Activated CD4-positive, alpha-beta T cell treated with anti-CD3 and anti-CD28 coated beads for 1 hour (primary cell): ENCODE results near the gene LCN9.

Experiments
- DNase-seq: peaks from one replicate; pipeline ENCODE4 v3.0.0-alpha.2; 2020

LCN9 gene

DNA sequence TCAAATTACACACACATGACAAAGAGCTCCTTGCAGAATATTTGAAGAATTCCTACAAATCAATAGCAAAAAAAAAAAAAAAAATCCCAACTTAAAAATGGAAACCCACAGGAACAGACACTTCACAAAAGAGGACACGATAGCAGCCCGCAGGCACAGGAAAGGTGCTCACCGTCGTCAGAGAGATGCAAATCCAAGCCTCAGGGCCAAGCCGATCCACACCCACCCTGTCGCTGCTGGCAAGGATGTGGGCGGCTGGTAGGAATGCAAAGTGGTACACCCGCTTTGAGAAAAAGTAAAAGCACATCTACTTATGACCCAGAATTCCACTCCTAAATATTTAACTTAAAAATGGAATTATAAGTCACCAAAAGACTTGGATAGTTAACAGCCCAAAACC lies 10.8 kb downstream of the LCN9 start:
- DNase-seq = no peak

GRCh38 chr9:135674977-135675376 lies 11.9 kb downstream of the LCN9 start:
- no peak for DNase-seq

GRCh38 chr9:135676891-135677290 lies 13.8 kb downstream of the LCN9 start:
- DNase-seq = no peak

- no peak for DNase-seq
These were observed 14.6 kb downstream of the LCN9 start for GRCh38 chr9:135677641-135678168.

DNA sequence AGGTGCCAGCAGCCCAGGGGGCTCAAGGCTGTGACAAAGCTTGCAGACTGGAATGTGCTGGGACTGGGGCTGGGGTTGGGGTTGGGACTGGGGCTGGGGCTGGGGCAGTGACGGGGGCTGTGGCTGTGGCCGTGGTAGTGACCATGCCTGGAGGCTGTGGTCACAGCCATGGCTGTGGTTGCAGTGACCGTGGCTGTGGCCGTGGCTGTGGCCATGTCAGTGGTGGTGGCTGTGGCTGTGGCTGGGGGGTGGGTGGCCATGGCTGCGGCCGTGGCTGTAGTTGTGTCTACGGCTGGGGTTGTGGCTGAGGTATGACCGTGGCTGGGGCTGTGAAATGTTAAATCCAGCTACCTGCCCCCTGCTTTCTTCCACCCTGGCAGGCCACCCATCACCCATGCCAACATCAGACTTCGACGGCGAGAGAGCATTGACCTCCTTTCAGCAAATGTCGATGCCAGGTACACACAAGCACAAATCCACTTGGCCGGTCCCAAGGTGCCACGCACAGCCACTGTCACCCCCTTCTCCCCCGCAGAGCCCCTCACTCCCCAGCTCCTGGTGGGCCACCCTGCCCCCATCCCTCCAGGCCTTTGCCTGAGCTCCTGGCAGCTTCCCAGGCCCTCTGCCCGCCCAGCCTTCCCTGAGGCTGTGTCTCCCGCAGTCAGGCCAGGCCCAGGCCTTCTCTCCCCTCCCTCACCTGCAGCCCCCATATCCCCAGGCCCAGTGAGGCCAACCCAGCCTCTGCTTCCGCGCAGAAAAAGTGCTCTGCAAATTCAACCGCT lies 15.3 kb downstream of the LCN9 start:
- DNase-seq = no peak

- no peak for DNase-seq
These were observed 16.9 kb downstream of the LCN9 start for GRCh38 chr9:135680056-135680455.

DNA sequence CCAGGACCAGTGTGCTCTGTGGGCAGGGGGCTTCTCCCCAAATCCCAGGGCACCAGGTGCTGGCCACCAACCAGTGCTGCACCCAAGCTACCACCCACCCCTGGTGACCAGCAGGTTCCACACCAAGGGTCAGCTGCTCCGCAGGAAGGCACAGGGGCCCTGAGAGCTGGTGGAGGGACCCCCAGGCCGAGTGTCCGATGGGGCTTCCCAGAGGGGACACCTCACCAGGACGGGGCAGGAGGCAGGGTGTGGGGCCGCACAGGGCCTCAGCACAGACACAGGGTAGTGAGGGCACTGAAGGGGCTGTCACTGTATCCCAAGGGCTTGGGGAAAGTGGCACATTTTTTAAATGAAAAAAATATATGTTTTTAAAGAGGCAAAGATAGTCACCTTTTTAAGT lies 18.1 kb downstream of the LCN9 start:
- DNase-seq = no peak

- DNase-seq = no peak
These were observed 20.4 kb downstream of the LCN9 start for GRCh38 chr9:135683401-135684034.

GRCh38 chr9:135684691-135685090 lies 21.6 kb downstream of the LCN9 start:
- DNase-seq = no peak

GRCh38 chr9:135687216-135687615 lies 24.1 kb downstream of the LCN9 start:
- no peak for DNase-seq

DNA sequence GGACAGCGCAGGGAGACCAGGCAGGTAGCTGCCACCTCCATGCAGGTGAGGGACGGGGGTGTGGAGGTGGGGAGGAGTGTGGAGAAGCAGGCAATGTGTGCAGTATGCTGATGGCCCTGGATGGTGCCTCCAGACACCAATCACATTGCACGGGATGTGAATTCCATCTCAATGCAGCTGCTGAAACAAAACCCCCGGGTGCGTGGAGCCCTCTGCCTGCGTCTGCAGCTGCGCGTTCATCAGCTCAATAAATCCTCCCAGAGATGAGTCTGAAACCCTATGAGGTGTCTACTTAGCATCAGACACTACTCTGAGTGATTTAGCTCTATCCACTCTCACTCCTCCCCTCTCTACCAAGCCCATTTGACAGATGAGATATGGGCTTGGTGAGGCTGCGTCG lies 25.9 kb downstream of the LCN9 start:
- DNase-seq = no peak

GRCh38 chr9:135690836-135691570 lies 27.9 kb downstream of the LCN9 start:
- DNase-seq = no peak

DNA sequence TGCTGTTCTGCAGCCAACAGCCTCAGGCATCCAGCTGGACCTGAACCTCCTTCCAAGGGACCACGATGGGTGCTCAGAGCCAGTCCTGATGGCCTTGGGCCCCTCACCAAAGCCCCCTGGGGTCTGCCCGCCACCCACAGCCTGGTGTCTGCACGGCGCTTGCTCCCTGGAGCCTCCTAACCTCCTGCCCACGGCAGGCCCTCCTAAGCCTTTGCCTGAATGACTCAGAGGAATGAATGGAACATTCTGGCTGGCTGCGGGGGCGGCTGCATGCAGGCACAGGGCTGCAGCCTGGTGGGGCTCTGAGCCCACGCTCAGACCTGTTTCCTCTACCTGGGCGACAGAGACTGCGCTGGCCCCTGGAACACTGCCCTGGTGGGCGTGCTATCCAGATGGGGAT lies 29.3 kb downstream of the LCN9 start:
- DNase-seq = no peak

- DNase-seq = no peak
These were observed 30.2 kb downstream of the LCN9 start for GRCh38 chr9:135693265-135693664.

- DNase-seq = no peak
These were observed 30.7 kb downstream of the LCN9 start for GRCh38 chr9:135693771-135694170.

DNA sequence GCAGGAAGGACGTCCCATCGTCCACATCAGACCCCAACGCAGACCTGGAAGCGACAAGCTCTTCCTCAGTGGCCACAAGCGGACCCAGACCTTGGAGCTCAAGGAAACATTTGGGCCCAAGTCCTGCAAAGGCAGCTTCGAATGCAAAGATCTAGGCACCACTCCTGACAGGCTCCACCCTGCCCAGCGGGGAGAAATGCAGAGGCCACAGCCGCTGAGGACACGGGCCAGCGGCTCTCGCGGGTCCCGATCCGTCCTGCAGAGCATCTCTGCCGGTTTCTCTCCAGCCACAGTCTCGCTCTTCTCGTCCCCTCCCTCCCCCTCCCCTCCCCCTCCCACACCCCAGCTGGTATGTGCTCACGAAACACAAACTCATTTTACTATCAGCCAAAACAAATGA lies 31.3 kb downstream of the LCN9 start:
- no peak for DNase-seq

DNA sequence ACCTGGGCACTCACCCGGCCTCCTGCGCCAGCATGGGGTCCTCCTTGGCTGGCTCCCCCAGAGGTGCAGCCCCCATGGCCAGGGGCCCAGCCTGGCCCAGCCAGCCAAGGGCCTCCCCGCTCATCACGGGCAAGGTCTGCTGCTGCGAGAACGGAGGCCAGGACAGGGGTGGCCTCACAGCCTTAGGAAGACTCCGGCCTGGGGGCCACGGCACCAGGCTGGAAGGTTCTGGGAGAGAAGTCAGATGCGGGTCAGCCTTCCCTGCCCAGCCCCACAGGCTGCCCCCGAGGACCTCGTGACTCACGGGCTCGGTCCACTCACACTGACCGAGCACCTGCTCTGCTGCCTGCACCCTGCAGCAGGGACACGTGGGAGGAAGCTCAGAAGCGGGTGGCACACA lies 31.9 kb downstream of the LCN9 start:
- no peak for DNase-seq

DNA sequence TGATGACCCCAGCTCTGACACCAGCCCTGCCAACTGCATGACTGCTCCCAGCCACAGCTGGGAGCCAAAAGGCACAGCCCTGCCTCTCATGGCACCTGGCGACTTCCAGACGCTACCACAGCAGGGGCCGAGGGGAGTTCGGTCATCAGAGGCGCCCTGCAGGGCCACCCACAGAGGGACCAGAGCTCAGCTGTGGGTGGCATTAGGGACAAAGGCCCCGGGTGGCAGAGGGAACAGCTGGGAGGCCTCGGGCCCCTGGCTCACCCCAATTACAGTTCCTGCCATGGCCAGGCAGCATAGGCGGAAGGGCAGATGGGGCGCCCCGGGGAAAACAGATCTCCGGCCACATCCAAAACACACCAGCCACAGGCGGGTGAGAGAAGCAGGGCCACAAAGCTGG lies 32.5 kb downstream of the LCN9 start:
- DNase-seq = no peak

- no peak for DNase-seq
These were observed 33.3 kb downstream of the LCN9 start for GRCh38 chr9:135696446-135696845.

GRCh38 chr9:135697226-135697625 lies 34.1 kb downstream of the LCN9 start:
- no peak for DNase-seq

DNA sequence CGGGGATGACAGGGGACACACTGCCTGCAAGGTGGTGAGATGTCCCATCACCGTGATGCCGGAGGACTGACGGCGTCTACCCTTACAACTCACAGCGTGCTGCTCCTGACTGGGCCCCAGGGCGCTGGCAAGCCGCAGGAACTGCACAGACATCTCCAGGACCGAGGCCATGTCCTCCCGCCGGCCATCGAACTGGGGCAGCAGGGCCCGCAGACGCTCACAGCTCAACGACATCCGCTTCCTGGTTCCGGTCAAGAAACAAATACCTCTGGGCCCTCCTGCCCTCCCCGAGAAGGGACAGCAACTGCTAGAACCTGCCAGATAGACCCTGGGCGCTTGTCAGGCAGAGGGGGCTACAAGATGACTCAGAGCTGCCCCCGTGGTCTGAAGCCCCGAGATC lies 35.1 kb downstream of the LCN9 start:
- DNase-seq = no peak

DNA sequence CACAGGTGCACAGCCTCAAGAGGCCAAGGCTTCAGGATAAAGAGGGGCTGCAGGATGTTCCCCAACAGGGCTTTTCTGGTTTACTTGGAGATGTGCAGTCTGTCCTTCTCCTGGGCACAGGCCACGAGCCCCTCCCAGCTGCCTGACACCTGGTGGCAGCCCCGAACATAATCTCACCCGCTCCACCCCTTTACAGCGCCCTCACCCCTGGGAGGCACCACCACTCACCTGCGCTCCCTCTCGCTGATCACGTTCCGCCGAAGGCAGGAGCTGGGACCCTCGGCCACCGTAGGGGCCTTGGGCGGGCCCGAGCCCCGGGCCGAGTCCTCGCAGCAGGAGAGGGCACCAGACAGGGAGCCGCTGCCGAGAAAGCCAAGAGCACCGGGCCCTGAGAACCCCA lies 35.7 kb downstream of the LCN9 start:
- DNase-seq = no peak

- DNase-seq = no peak
These were observed 36.3 kb downstream of the LCN9 start, which contains the start of gene SOHLH1 for GRCh38 chr9:135699440-135699839. Gene SOHLH1, minus strand, starts transcription at chr9:135699481. Its CDS starts 14 bp downstream, at chr9:135699467.

DNA sequence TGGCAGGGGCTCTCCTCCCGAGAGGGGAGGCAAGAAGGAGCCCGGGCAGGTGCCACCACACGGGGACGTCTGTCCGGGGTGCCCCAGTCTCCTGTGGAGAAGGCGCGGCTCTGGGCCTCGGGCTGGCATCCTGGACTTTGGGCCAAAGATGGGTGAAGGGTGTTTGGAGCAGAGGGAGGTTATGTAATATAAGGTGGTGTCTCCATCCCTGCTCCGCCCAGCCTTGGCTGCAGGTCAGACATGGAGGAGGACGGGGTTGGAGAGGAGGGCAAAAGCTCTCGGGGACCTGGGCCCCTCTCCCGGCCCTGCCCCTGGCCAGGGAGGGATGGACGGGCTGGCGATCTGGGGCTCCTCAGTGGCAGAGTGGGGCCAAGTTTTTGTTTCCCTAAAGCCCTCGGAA lies 37.4 kb downstream of the LCN9 start:
- no peak for DNase-seq
